CD4-positive, alpha-beta T cell (primary cell): Measurements from ENCODE around the gene NAV2. TPM values are rescaled to one million over a fixed set of nuclear protein-coding genes. Genes with fewer than 3 reads are reported as not detected.
A peak's percentile ranks its signal among the peaks of the same experiment; 100 is the strongest.

Experiments used
- ATAC-seq: fragments of 200-7000 bp; cut with Tn5 transposase; one replicate; pipeline ENCODE4 v1.10.0; 2022; ENCODE audit warnings: mild to moderate bottlenecking; ENCODE audit not compliant: poor library complexity
- CTCF ChIA-PET: fragments of 350-600 bp; sonication (Branson Sonifier 250); formaldehyde crosslinking; loops from one replicate; lab custom pipeline; 2021; ENCODE audit warnings: antibody characterized with exemption, inconsistent platforms; lab: Charles Lee
- POLR2A ChIA-PET: fragments of 350-600 bp; sonication (Branson Sonifier 250); formaldehyde crosslinking; loops from one replicate; lab custom pipeline; 2021; ENCODE audit warnings: antibody characterized with exemption, inconsistent platforms; lab: Charles Lee
- DNase-seq, 14 experiments: peaks; one replicate each; pipeline ENCODE4 v3.0.0-alpha.2; 2013 to 2020; ENCODE audit warnings: mixed read lengths in 2 of 14
- H3K27ac ChIP-seq, 2 donors: one replicate each; pipeline versions ENCODE4 v1.5.1 to v1.7.0; 2013; ENCODE audit warnings: low read length in 2 of 2, low read depth in 1 of 2, mild to moderate bottlenecking in 1 of 2
- H3K27me3 ChIP-seq, 2 experiments: 1 replicate in 1 of 2; 2 replicates in 1 of 2; pipeline versions ENCODE4 v1.6.1 to v1.7.0; 2013; ENCODE audit warnings: low read length in 2 of 2, control low read depth in 1 of 2, mild to moderate bottlenecking in 1 of 2, moderate library complexity in 1 of 2; ENCODE audit not compliant: insufficient read depth in 2 of 2, control insufficient read depth in 1 of 2
- H3K36me3 ChIP-seq: one replicate; pipeline ENCODE4 v1.6.1; 2013; ENCODE audit warnings: low read length, control low read depth; ENCODE audit not compliant: insufficient read depth
- H3K4me1 ChIP-seq: one replicate; pipeline ENCODE4 v1.6.1; 2013; ENCODE audit warnings: low read length, control low read depth; ENCODE audit not compliant: insufficient read depth
- H3K4me3 ChIP-seq: one replicate; pipeline ENCODE4 v1.5.1; 2013; ENCODE audit warnings: mild to moderate bottlenecking, low read length, moderate library complexity
- H3K9me3 ChIP-seq, 2 experiments: 1 replicate in 1 of 2; 2 replicates in 1 of 2; pipeline versions ENCODE4 v1.6.1 to v1.7.0; 2013; ENCODE audit warnings: low read length in 2 of 2, mild to moderate bottlenecking in 2 of 2, control low read depth in 1 of 2, moderate library complexity in 1 of 2; ENCODE audit not compliant: control insufficient read depth in 1 of 2, insufficient read depth in 1 of 2
- H3K27ac Mint-ChIP-seq: one replicate; pipeline ENCODE4 v1.8.0; 2020; ENCODE audit warnings: mixed read lengths
- H3K27me3 Mint-ChIP-seq: one replicate; pipeline ENCODE4 v1.8.0; 2021; ENCODE audit warnings: mixed read lengths
- H3K36me3 Mint-ChIP-seq: one replicate; pipeline ENCODE4 v1.8.0; 2021; ENCODE audit warnings: low read depth, mixed read lengths
- H3K4me1 Mint-ChIP-seq: one replicate; pipeline ENCODE4 v1.8.0; 2021; ENCODE audit warnings: low read depth, mixed read lengths
- H3K4me3 Mint-ChIP-seq: one replicate; pipeline ENCODE4 v1.8.0; 2020; ENCODE audit warnings: mild to moderate bottlenecking, mixed read lengths
- H3K9me3 Mint-ChIP-seq: one replicate; pipeline ENCODE4 v1.8.0; 2020; ENCODE audit warnings: mixed read lengths
- intact Hi-C, 2 experiments: fragments of 100-400 bp; cut with DNase I in 1 of 2; cut with micrococcal nuclease in 1 of 2; formaldehyde crosslinking; loops; one replicate each; pipeline versions ENCODE4 v1.15.1 to v1.9.0; 2023 to 2025; cut with DNase I, micrococcal nuclease
- total RNA-seq, 174 experiments: library from RNA in 2 of 174; stranded (reverse) in 2 of 174; gene quantifications; one replicate each; pipeline ENCODE4 v1.2.3 and lab custom pipeline; 2021 to 2026
- TF ChIP-seq, protein P1 (sequence below): fragments of 200-600 bp; IDR thresholded peaks from one replicate; pipeline ENCODE4 v1.8.0; 2022; ENCODE audit warnings: antibody characterized with exemption, mild to moderate bottlenecking

The NAV2 gene
- total RNA-seq, 2 experiments from 2014 or later = 0.55 to 0.64 TPM

DNA sequence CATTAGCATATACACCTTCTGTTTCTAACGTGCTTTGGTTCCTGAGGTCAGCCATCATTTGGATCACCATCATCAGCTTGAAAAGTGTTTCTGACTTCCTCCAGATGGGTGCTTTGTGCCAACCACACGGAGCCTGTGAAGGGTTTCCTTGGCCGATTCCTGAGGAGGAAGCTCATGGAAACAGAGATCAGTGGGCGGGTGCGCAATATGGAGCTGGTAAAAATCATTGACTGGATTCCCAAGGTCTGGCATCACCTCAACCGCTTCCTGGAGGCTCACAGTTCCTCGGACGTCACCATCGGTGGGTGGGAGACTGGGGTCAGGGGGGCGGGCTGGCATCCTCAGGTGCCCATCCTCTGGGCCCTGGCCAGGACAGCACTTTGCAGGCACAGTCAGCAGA, 392.8 kb downstream of the NAV2 start:
- Mint-ChIP-seq H3K4me1 (no peaks in the 10 kb centered on the region), H3K4me3 (no peak overlapping the region), H3K27me3 (peaks cover 8% of the 10 kb centered on the region), H3K27ac (no peak overlapping the region), H3K9me3 (no peaks in the 10 kb centered on the region), H3K36me3 (no peaks in the 10 kb centered on the region)
- DNase-seq = no peak
- TF ChIP-seq, protein P1, sequence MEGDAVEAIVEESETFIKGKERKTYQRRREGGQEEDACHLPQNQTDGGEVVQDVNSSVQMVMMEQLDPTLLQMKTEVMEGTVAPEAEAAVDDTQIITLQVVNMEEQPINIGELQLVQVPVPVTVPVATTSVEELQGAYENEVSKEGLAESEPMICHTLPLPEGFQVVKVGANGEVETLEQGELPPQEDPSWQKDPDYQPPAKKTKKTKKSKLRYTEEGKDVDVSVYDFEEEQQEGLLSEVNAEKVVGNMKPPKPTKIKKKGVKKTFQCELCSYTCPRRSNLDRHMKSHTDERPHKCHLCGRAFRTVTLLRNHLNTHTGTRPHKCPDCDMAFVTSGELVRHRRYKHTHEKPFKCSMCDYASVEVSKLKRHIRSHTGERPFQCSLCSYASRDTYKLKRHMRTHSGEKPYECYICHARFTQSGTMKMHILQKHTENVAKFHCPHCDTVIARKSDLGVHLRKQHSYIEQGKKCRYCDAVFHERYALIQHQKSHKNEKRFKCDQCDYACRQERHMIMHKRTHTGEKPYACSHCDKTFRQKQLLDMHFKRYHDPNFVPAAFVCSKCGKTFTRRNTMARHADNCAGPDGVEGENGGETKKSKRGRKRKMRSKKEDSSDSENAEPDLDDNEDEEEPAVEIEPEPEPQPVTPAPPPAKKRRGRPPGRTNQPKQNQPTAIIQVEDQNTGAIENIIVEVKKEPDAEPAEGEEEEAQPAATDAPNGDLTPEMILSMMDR = no peak
- no peak for ATAC-seq
- H3K36me3 ChIP-seq = no peaks in the 10 kb centered on the region
- intact Hi-C loops = loop anchor here in 1 of 2 experiments (5.0 kb wide), 1 partner anchor 153 kb away; no protein-coding TSS in a partner anchor
- ChIA-PET CTCF (no interaction called here), POLR2A (no interaction called here)
- no peak overlapping the region for H3K27ac ChIP-seq
- no peaks in the 10 kb centered on the region for H3K9me3 ChIP-seq
- H3K27me3 ChIP-seq = no peaks in the 10 kb centered on the region
- no peak overlapping the region for H3K4me3 ChIP-seq
- H3K4me1 ChIP-seq = no peaks in the 10 kb centered on the region

GRCh38 chr11:20109731-20110445, 397.3 kb downstream of the NAV2 start:
- CTCF ChIA-PET = no interaction called here
- no peaks in the 10 kb centered on the region for H3K27me3 ChIP-seq
- TF ChIP-seq, protein P1 = no peak
- H3K4me1 ChIP-seq = peaks cover 8% of the 10 kb centered on the region
- no peaks in the 10 kb centered on the region for H3K36me3 Mint-ChIP-seq
- H3K4me1 Mint-ChIP-seq = no peaks in the 10 kb centered on the region
- H3K27me3 Mint-ChIP-seq = peaks cover under 1% of the 10 kb centered on the region
- no peaks in the 10 kb centered on the region for H3K36me3 ChIP-seq
- intact Hi-C loops = loop anchor here (5.0 kb wide), 1 partner anchor 158 kb away; no protein-coding TSS in a partner anchor
- H3K4me3 ChIP-seq = no peak overlapping the region
- POLR2A ChIA-PET = no interaction called here
- H3K4me3 Mint-ChIP-seq = no peak overlapping the region
- DNase-seq = no peak
- H3K27ac ChIP-seq = no peak overlapping the region
- H3K27ac Mint-ChIP-seq = no peak overlapping the region
- H3K9me3 ChIP-seq = no peaks in the 10 kb centered on the region
- no peaks in the 10 kb centered on the region for H3K9me3 Mint-ChIP-seq
- ATAC-seq = no peak

- Histone ChIP-seq H3K27ac (no peak overlapping the region), H3K9me3 (no peaks in the 10 kb centered on the region), H3K36me3 (no peaks in the 10 kb centered on the region), H3K4me3 (no peak overlapping the region), H3K4me1 (peaks cover 8% of the 10 kb centered on the region), H3K27me3 (no peaks in the 10 kb centered on the region)
- no peaks in the 10 kb centered on the region for H3K36me3 Mint-ChIP-seq
- TF ChIP-seq, protein P1 = peak; percentile 72
- no peak overlapping the region for H3K27ac Mint-ChIP-seq
- ChIA-PET POLR2A (no interaction called here), CTCF (no interaction called here)
- H3K4me3 Mint-ChIP-seq = no peak overlapping the region
- H3K4me1 Mint-ChIP-seq = no peaks in the 10 kb centered on the region
- no peaks in the 10 kb centered on the region for H3K27me3 Mint-ChIP-seq
- intact Hi-C loops = loop anchor here in 1 of 2 experiments (5.0 kb wide), 1 partner anchor 159 kb away; no protein-coding TSS in a partner anchor
- H3K9me3 Mint-ChIP-seq = no peaks in the 10 kb centered on the region
- ATAC-seq (peak; percentile 58), DNase-seq (peak in 8 of 14 experiments; percentile 2 to 63 (median 26))
These were observed 398.5 kb downstream of the NAV2 start for GRCh38 chr11:20110908-20111669.
